Right lobe of liver (tissue), 6 donors: ENCODE results near the gene TMEM60. TPM values are rescaled to one million over a fixed set of nuclear protein-coding genes. Genes with fewer than 3 reads are reported as not detected.
A peak's percentile ranks its signal among the peaks of the same experiment; 100 is the strongest.

Experiments
- ATAC-seq, 4 donors: fragments of 200-7000 bp; cut with Tn5 transposase; one replicate each; pipeline ENCODE4 v1.9.1; 2020; ENCODE audit warnings: mild to moderate bottlenecking in 4 of 4, moderate library complexity in 4 of 4
- DNase-seq, 3 donors: peaks; one replicate each; pipeline ENCODE4 v3.0.0-alpha.2; 2020
- H3K27ac ChIP-seq, 3 donors: fragments of 200-600 bp; one replicate each; pipeline ENCODE4 v1.8.0; 2022
- H3K27me3 ChIP-seq, 2 donors: fragments of 200-600 bp; one replicate each; pipeline ENCODE4 v1.8.0; 2022
- H3K36me3 ChIP-seq, 4 donors: fragments of 200-600 bp; sonication (generic) in 1 of 4; one replicate each; pipeline versions ENCODE4 v1.5.1 to v1.8.0; 2017 to 2022; ENCODE audit warnings: control low read depth in 1 of 4
- H3K4me1 ChIP-seq, 4 donors: fragments of 200-600 bp; sonication (generic) in 1 of 4; one replicate each; pipeline versions ENCODE4 v1.5.1 to v1.8.0; 2017 to 2022; ENCODE audit warnings: control low read depth in 1 of 4
- H3K4me3 ChIP-seq, 3 donors: fragments of 200-600 bp; one replicate each; pipeline ENCODE4 v1.8.0; 2022
- H3K9me3 ChIP-seq, 4 donors: fragments of 200-600 bp; sonication (generic) in 1 of 4; one replicate each; pipeline versions ENCODE4 v1.5.1 to v1.8.0; 2017 to 2022; ENCODE audit warnings: control low read depth in 1 of 4
- POLR2A ChIP-seq: fragments of 450-650 bp; IDR thresholded peaks from one replicate; pipeline ENCODE4 v1.6.1; 2017; ENCODE audit warnings: antibody characterized with exemption, mild to moderate bottlenecking
- WGBS: methylation state at CpG from one replicate; pipeline ENCODE4 v1.1.6; 2018; ENCODE audit warnings: low coverage, low lambda C conversion rate; ENCODE audit not compliant: insufficient coverage; ENCODE audit errors: missing lambda C conversion rate; 5-methylcytosine and 5-hydroxymethylcytosine counted together
- intact Hi-C, 2 donors: fragments of 100-400 bp; cut with DNase I; formaldehyde crosslinking; loops; one replicate each; pipeline versions ENCODE4 v1.11.2 to v1.14.1; 2022
- total RNA-seq, 6 experiments: library from RNA; depleted of rRNA in 2 of 6; stranded (reverse); fragments of >200 nt in 2 of 6; fragmentation: NEBNext Ultra II Directional in 3 of 6; extraction: Animal tissue kit (Norgen Biotek cat#: 25700) in 3 of 6; gene quantifications; one replicate each; pipeline versions ENCODE4 v1.1.0 to v1.2.4, GENCODE V29; 2016 to 2023
- TF ChIP-seq, protein P1 (sequence below), 4 donors: fragments of 200-600 bp in 3 of 4; fragments of 450-650 bp in 1 of 4; IDR thresholded peaks; one replicate each; pipeline versions ENCODE4 v1.5.1 to v1.8.0; 2016 to 2022; ENCODE audit warnings: antibody characterized with exemption in 4 of 4, mild to moderate bottlenecking in 2 of 4
- donor health status: DM: no; HTN: yes; CAD: no.
- donor health status: DM: no; HTN: no; CAD: no.
- donor health status: DM: no; HTN: no; CAD: no.
- donor health status: DM: no; HTN: yes; CAD: no.
- donor health status: DM: no; HTN: yes; CAD: no.

TMEM60 gene
- total RNA-seq, 6 experiments from 2014 or later = 6.6 to 10.4 (median 8.0) TPM

DNA sequence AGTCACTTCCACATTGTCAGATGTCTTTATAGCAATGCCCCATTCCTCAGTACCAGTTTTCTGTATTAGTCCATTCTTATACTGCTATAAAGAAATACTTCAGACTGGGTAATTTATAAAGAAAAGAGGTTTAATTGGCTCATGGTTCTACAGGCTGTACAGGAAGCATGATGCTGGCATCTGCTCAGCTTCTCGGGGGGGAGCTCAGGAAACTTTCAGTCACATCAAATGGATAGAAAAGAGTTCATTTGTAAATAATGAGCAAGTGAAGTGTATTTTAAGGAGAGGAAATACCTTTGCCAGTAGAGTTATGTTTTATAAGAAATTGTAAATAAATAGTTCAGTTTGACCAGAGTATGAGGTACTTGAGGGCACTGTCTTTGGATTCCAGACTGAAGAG, 50.5 kb downstream of the TMEM60 start:
- DNase-seq (no peak), ATAC-seq (no peak)
- peak overlapping the region in 1 of 3 donors; percentile 72 for H3K27ac ChIP-seq
- intact Hi-C loops = no loop called here
- WGBS = 52% methylated on average over 1 of the region's 1 CpG
- H3K4me1 ChIP-seq = peaks cover 0 to 19% (median 4%) of the 10 kb centered on the region in 4 donors
- no peaks in the 10 kb centered on the region for H3K9me3 ChIP-seq
- TF ChIP-seq POLR2A = no peak
- TF ChIP-seq, protein P1, sequence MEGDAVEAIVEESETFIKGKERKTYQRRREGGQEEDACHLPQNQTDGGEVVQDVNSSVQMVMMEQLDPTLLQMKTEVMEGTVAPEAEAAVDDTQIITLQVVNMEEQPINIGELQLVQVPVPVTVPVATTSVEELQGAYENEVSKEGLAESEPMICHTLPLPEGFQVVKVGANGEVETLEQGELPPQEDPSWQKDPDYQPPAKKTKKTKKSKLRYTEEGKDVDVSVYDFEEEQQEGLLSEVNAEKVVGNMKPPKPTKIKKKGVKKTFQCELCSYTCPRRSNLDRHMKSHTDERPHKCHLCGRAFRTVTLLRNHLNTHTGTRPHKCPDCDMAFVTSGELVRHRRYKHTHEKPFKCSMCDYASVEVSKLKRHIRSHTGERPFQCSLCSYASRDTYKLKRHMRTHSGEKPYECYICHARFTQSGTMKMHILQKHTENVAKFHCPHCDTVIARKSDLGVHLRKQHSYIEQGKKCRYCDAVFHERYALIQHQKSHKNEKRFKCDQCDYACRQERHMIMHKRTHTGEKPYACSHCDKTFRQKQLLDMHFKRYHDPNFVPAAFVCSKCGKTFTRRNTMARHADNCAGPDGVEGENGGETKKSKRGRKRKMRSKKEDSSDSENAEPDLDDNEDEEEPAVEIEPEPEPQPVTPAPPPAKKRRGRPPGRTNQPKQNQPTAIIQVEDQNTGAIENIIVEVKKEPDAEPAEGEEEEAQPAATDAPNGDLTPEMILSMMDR (IDR thresholded peaks at IDR 0.05) = no peak
- no peaks in the 10 kb centered on the region for H3K27me3 ChIP-seq
- H3K4me3 ChIP-seq = no peak overlapping the region
- peaks cover 0 to 6% (median 2%) of the 10 kb centered on the region in 4 donors for H3K36me3 ChIP-seq

DNA sequence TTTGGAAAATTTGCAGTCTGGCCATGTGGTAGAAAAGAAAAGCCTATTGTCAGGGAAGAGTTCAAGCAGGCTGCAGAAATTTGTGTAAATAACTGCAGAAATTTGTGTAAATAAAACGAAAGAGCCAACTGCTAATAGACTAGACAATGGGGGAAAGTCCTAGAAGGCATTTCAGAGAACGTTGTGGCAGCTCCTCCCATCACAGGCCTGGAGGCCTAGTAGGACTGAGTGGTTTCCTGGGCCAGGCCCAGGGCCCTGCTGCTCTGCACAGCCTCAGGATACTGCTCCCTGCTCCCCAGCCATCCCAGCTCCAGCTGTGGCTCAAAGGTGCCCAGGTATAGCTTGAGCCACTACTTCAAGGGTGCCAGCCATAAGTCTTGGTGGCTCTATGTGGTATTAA, 51.1 kb downstream of the TMEM60 start:
- Histone ChIP-seq H3K4me1 (peaks cover 0 to 19% (median 4%) of the 10 kb centered on the region in 4 donors), H3K4me3 (no peak overlapping the region), H3K27ac (peak overlapping the region in 2 of 3 donors; percentile 25 to 72), H3K9me3 (no peaks in the 10 kb centered on the region), H3K36me3 (peaks cover 0 to 6% (median 2%) of the 10 kb centered on the region in 4 donors), H3K27me3 (no peaks in the 10 kb centered on the region)
- peak; percentile 46 to 65 (median 54) for ATAC-seq
- no peak for DNase-seq
- TF ChIP-seq, protein P1 (IDR thresholded peaks at IDR 0.05) = no peak
- TF ChIP-seq POLR2A = no peak
- intact Hi-C loops = no loop called here
- 27% methylated on average over 2 of the region's 2 CpGs for WGBS

DNA sequence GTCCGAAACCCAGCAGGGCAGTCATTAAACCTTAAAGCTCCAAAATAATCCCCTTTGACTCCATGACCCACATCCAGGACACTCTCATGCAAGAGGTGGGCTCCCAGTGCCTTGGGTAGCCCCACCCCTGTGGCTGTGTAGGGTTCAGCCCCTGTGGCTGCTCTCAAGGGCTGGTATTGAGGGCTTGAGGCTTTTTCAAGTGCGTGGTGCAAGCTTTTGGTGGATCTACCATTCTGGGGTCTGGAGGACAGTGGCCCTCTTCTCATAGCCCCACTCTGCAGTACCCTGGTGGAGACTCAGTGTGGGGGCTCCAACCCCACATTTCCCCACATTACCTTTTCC, 51.4 kb downstream of the TMEM60 start:
- Histone ChIP-seq H3K36me3 (peaks cover 0 to 6% (median 2%) of the 10 kb centered on the region in 4 donors), H3K4me3 (no peak overlapping the region), H3K27ac (peak overlapping the region in 1 of 3 donors; percentile 72), H3K4me1 (peaks cover 0 to 19% (median 4%) of the 10 kb centered on the region in 4 donors), H3K27me3 (no peaks in the 10 kb centered on the region), H3K9me3 (no peaks in the 10 kb centered on the region)
- DNase-seq (no peak), ATAC-seq (peak in 2 of 4 donors; percentile 17 to 37)
- TF ChIP-seq POLR2A = no peak
- TF ChIP-seq, protein P1 (IDR thresholded peaks at IDR 0.05) = no peak
- intact Hi-C loops = no loop called here
- 100% methylated on average over 1 of the region's 2 CpGs for WGBS

DNA sequence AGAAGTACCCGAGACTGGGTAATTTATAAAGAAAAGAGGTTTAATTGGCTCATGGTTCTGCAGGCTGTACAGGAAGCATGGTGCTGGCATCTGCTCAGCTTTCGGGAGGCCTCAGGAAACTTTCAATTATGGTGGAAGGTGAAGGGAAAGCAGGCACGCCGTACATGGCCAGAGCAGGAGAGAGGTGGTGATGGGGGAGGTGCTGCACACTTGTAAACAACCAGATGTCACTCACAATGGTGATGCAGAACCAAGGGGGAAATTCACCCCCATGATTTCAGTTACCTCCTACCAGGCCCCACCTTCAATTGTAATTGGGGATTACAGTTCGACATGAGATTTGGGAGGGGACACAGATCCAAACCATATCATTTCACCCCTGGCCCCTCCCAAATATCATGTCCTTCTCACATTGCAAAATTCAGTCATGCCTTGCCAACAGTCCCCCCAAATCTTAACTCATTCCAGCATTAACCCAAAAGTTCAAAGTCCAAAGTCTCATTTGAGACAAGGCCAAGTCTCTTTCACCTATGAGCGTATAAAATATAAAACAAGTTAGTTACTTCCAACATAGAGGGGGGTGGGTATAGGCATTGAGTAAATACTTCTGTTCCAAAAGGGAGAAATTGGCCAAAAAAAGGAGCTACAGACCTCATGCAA, 51.9 kb downstream of the TMEM60 start:
- Histone ChIP-seq H3K36me3 (peaks cover 0 to 6% (median 2%) of the 10 kb centered on the region in 4 donors), H3K27me3 (no peaks in the 10 kb centered on the region), H3K27ac (peak overlapping the region in 1 of 3 donors; percentile 72), H3K4me1 (peaks cover 0 to 19% (median 4%) of the 10 kb centered on the region in 4 donors), H3K4me3 (no peak overlapping the region), H3K9me3 (no peaks in the 10 kb centered on the region)
- intact Hi-C loops = no loop called here
- DNase-seq (no peak), ATAC-seq (peak in 2 of 4 donors; percentile 66 to 67)
- TF ChIP-seq POLR2A = no peak
- TF ChIP-seq, protein P1 (IDR thresholded peaks at IDR 0.05) = no peak
- WGBS = 73% methylated on average over 6 of the region's 6 CpGs
